Suprapubic skin (tissue), 3 donors: ENCODE data around the gene MT1M.

Experiments used
- CTCF ChIP-seq, 2 donors: fragments of 200-600 bp in 1 of 2; fragments of 450-650 bp in 1 of 2; sonication (generic) in 1 of 2; IDR thresholded peaks; one replicate each; pipeline ENCODE4 v1.5.1; 2016 to 2019; ENCODE audit warnings: antibody characterized with exemption in 2 of 2, mild to moderate bottlenecking in 1 of 2, moderate library complexity in 1 of 2
- POLR2A ChIP-seq, 2 donors: fragments of 450-650 bp; IDR thresholded peaks; one replicate each; pipeline ENCODE4 v1.6.1; 2017; ENCODE audit warnings: antibody characterized with exemption in 2 of 2, mild to moderate bottlenecking in 2 of 2, moderate library complexity in 2 of 2

- TF ChIP-seq POLR2A (IDR thresholded peaks at IDR 0.05) (no peak), CTCF (IDR thresholded peaks at IDR 0.05) (no peak)
These were observed 30.2 kb downstream of the MT1M start for GRCh38 chr16:56662357-56663354.
